Breast epithelium (tissue), 3 donors: ENCODE measurements around the gene PRPF38A.

Experiments
- CTCF ChIP-seq, 3 donors: fragments of 450-650 bp; IDR thresholded peaks; one replicate each; pipeline ENCODE4 v1.5.1; 2016 to 2017; ENCODE audit warnings: antibody characterized with exemption in 3 of 3, mild to moderate bottlenecking in 3 of 3, moderate library complexity in 3 of 3
- POLR2AphosphoS5 ChIP-seq, 3 donors: sonication (generic); formaldehyde crosslinking; IDR thresholded peaks; one replicate each; pipeline ENCODE4 v1.6.1; 2017; ENCODE audit warnings: antibody characterized with exemption in 3 of 3

- TF ChIP-seq CTCF (IDR thresholded peaks at IDR 0.05) = no peak
- no peak for TF ChIP-seq POLR2AphosphoS5 (IDR thresholded peaks at IDR 0.05)
These were observed 56.3 kb downstream of the PRPF38A start for GRCh38 chr1:52460694-52461093.
